ENCODE data around the gene PCDHGB5.
"Not testable (repeated sequence)": the region's sequence is repeated elsewhere in the genome, so short reads cannot be mapped to it uniquely, and the experiment has no call there.

Gene PCDHGB5

GRCh38 chr5:141388661-141389060, 9.1 kb upstream of the PCDHGB5 start:
- Histone ChIP-seq H3K9me3 (no peaks in the 10 kb centered on the region), H3K27me3 (ENCODE audit: low read depth) (no peaks in the 10 kb centered on the region), H3K4me3 (no peak overlapping the region), H3K4me1 (no peaks in the 10 kb centered on the region), H3K36me3 (replicated peaks) (no peaks in the 10 kb centered on the region)
- in situ Hi-C loops (cut with MboI; ENCODE audit: low sequenced_read_pairs): no loop called here
- DNase-seq (ENCODE audit: low spot score in 2 of 2): no peak

- Histone ChIP-seq H3K36me3 (replicated peaks) (no peaks in the 10 kb centered on the region), H3K4me1 (no peaks in the 10 kb centered on the region), H3K9me3 (no peaks in the 10 kb centered on the region), H3K4me3 (no peak overlapping the region), H3K27me3 (ENCODE audit: low read depth) (no peaks in the 10 kb centered on the region)
- no peak for DNase-seq (ENCODE audit: low spot score in 2 of 2)
- in situ Hi-C loops (cut with MboI; ENCODE audit: low sequenced_read_pairs): no loop called here
These were observed 8.3 kb upstream of the PCDHGB5 start for GRCh38 chr5:141389153-141390042.

GRCh38 chr5:141392429-141393198, 5.1 kb upstream of the PCDHGB5 start, which contains the start of gene PCDHGA8:
Gene PCDHGA8 (plus strand): TSS chr5:141392633. CDS start chr5:141392814, 181 bp downstream.
- H3K4me3 ChIP-seq: no peak within 1 kb of the TSS
- H3K36me3 ChIP-seq (replicated peaks): no peaks in the 10 kb centered on the region
- DNase-seq (ENCODE audit: low spot score in 2 of 2): no peak
- H3K27me3 ChIP-seq (ENCODE audit: low read depth): no peaks in the 10 kb centered on the region
- no peaks in the 10 kb centered on the region for H3K4me1 ChIP-seq
- in situ Hi-C loops (cut with MboI; ENCODE audit: low sequenced_read_pairs): no loop called here
- H3K9me3 ChIP-seq: no peaks in the 10 kb centered on the region

- H3K27me3 ChIP-seq (ENCODE audit: low read depth): no peaks in the 10 kb centered on the region
- H3K4me1 ChIP-seq: no peaks in the 10 kb centered on the region
- H3K4me3 ChIP-seq: no peak overlapping the region
- H3K9me3 ChIP-seq: no peaks in the 10 kb centered on the region
- in situ Hi-C loops (cut with MboI; ENCODE audit: low sequenced_read_pairs): no loop called here
- DNase-seq (ENCODE audit: low spot score in 2 of 2): no peak
- no peaks in the 10 kb centered on the region for H3K36me3 ChIP-seq (replicated peaks)
These were observed 4.5 kb upstream of the PCDHGB5 start for GRCh38 chr5:141393267-141393666.

GRCh38 chr5:141394401-141395187, 3.2 kb upstream of the PCDHGB5 start:
- H3K36me3 ChIP-seq (replicated peaks); DNase-seq (ENCODE audit: low spot score in 2 of 2); H3K4me1 ChIP-seq; H3K4me3 ChIP-seq; in situ Hi-C loops (cut with MboI; ENCODE audit: low sequenced_read_pairs); H3K9me3 ChIP-seq; H3K27me3 ChIP-seq (ENCODE audit: low read depth): not testable (repeated sequence)

GRCh38 chr5:141398608-141399007, 861 bp downstream of the PCDHGB5 start:
- Histone ChIP-seq H3K36me3 (replicated peaks) (no peaks in the 10 kb centered on the region), H3K4me3 (no peak overlapping the region), H3K27me3 (ENCODE audit: low read depth) (no peaks in the 10 kb centered on the region), H3K9me3 (no peaks in the 10 kb centered on the region), H3K4me1 (no peaks in the 10 kb centered on the region)
- no peak for DNase-seq (ENCODE audit: low spot score in 2 of 2)
- in situ Hi-C loops (cut with MboI; ENCODE audit: low sequenced_read_pairs): no loop called here

GRCh38 chr5:141399555-141400258, 2.0 kb downstream of the PCDHGB5 start:
- no peaks in the 10 kb centered on the region for H3K36me3 ChIP-seq (replicated peaks)
- DNase-seq (ENCODE audit: low spot score in 2 of 2): no peak
- H3K4me3 ChIP-seq: no peak overlapping the region
- no peaks in the 10 kb centered on the region for H3K27me3 ChIP-seq (ENCODE audit: low read depth)
- H3K9me3 ChIP-seq: no peaks in the 10 kb centered on the region
- no peaks in the 10 kb centered on the region for H3K4me1 ChIP-seq
- in situ Hi-C loops (cut with MboI; ENCODE audit: low sequenced_read_pairs): no loop called here

GRCh38 chr5:141402553-141403243, 5.0 kb downstream of the PCDHGB5 start, which contains the start of gene PCDHGA9:
Gene PCDHGA9 (plus strand): TSS chr5:141402778. CDS start chr5:141402953, 175 bp downstream.
- no peaks in the 10 kb centered on the region for H3K4me1 ChIP-seq
- H3K36me3 ChIP-seq (replicated peaks): no peaks in the 10 kb centered on the region
- no peaks in the 10 kb centered on the region for H3K27me3 ChIP-seq (ENCODE audit: low read depth)
- peak in 1 of 2 experiments; percentile 27 for DNase-seq (ENCODE audit: low spot score in 2 of 2)
- no peak within 1 kb of the TSS for H3K4me3 ChIP-seq
- no peaks in the 10 kb centered on the region for H3K9me3 ChIP-seq
- in situ Hi-C loops (cut with MboI; ENCODE audit: low sequenced_read_pairs): no loop called here

- no peaks in the 10 kb centered on the region for H3K36me3 ChIP-seq (replicated peaks)
- no peak for DNase-seq (ENCODE audit: low spot score in 2 of 2)
- H3K27me3 ChIP-seq (ENCODE audit: low read depth): no peaks in the 10 kb centered on the region
- in situ Hi-C loops (cut with MboI; ENCODE audit: low sequenced_read_pairs): no loop called here
- no peaks in the 10 kb centered on the region for H3K4me1 ChIP-seq
- H3K9me3 ChIP-seq: no peaks in the 10 kb centered on the region
- H3K4me3 ChIP-seq: no peak overlapping the region
These were observed 5.6 kb downstream of the PCDHGB5 start for GRCh38 chr5:141403387-141403786.

- H3K4me1 ChIP-seq; H3K9me3 ChIP-seq; in situ Hi-C loops (cut with MboI; ENCODE audit: low sequenced_read_pairs); H3K4me3 ChIP-seq; H3K27me3 ChIP-seq (ENCODE audit: low read depth); H3K36me3 ChIP-seq (replicated peaks): not testable (repeated sequence)
- DNase-seq (ENCODE audit: low spot score in 2 of 2): peak in 1 of 2 experiments; percentile 7
These were observed 10.2 kb downstream of the PCDHGB5 start, which contains the start of gene PCDHGB6 for GRCh38 chr5:141407790-141408505. Gene PCDHGB6 (plus strand): TSS chr5:141408021. CDS start chr5:141408203, 182 bp downstream.

GRCh38 chr5:141409598-141410306, 12.0 kb downstream of the PCDHGB5 start:
- H3K36me3 ChIP-seq (replicated peaks): no peaks in the 10 kb centered on the region
- no peaks in the 10 kb centered on the region for H3K27me3 ChIP-seq (ENCODE audit: low read depth)
- no peak for DNase-seq (ENCODE audit: low spot score in 2 of 2)
- no peak overlapping the region for H3K4me3 ChIP-seq
- no peaks in the 10 kb centered on the region; the same call in 1 of the 2 replicates for H3K4me1 ChIP-seq
- H3K9me3 ChIP-seq: 0 out of 2 replicates have a peak, but pooled peaks cover 2% of the 10 kb centered on the region
- in situ Hi-C loops (cut with MboI; ENCODE audit: low sequenced_read_pairs): loop anchor here (5.0 to 10.0 kb wide), 2 partner anchors 115 to 153 kb away; no protein-coding TSS in a partner anchor

Measured in HAP-1 (cell line).